Measurements from ENCODE around the gene SENP7.

Gene SENP7

DNA sequence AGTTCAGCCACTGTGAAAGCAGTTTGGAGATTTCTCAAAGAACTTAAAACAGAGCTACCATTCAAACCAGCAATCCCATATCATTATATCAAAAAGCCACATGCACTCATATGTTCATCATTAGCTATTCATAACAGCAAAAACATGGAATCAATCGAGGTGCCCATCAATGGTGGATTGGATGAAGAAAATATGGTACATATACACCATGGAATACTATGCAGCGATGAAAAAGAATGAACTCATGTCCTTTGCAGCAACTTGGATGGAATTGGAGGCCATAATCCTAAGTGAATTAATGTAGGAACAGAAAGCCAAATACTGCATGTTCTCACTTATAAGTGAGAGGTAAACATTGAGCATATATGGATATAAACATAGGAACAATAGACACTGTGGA lies 224.7 kb downstream of the SENP7 start:
- no peak overlapping the region for H3K4me3 ChIP-seq (ENCODE audit: low read depth, low read length)
- TF ChIP-seq, protein P1, sequence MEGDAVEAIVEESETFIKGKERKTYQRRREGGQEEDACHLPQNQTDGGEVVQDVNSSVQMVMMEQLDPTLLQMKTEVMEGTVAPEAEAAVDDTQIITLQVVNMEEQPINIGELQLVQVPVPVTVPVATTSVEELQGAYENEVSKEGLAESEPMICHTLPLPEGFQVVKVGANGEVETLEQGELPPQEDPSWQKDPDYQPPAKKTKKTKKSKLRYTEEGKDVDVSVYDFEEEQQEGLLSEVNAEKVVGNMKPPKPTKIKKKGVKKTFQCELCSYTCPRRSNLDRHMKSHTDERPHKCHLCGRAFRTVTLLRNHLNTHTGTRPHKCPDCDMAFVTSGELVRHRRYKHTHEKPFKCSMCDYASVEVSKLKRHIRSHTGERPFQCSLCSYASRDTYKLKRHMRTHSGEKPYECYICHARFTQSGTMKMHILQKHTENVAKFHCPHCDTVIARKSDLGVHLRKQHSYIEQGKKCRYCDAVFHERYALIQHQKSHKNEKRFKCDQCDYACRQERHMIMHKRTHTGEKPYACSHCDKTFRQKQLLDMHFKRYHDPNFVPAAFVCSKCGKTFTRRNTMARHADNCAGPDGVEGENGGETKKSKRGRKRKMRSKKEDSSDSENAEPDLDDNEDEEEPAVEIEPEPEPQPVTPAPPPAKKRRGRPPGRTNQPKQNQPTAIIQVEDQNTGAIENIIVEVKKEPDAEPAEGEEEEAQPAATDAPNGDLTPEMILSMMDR (IDR thresholded peaks at IDR 0.05; ENCODE audit: low read depth, low read length) = no peak
- no peak overlapping the region for H3K27ac ChIP-seq
- no peaks in the 10 kb centered on the region for H3K27me3 ChIP-seq (ENCODE audit: insufficient read depth, low read depth, severe bottlenecking)
- DNase-seq = no peak
- no peaks in the 10 kb centered on the region for H3K9me3 ChIP-seq (ENCODE audit: severe bottlenecking)
- H3K36me3 ChIP-seq = peaks cover 95% of the 10 kb centered on the region

DNA sequence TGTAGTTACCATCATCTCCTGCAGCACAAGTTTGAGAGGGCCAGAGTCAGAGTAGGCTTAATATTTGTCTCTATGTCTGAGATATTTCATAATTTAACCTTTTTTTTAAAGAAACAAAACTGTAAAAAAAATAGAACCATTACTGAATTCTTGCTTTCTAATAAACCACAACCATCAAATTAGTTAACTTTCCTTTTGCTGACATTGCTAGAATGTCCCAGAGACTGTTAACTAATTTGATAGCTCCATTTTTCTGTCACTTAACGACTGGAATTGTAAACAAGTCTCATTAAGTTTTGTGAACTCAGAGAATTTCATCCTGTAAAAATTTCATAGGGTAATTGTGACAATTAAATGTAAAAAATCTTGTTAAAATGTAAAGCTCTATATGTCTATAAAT lies 228.3 kb downstream of the SENP7 start:
- Histone ChIP-seq H3K27me3 (ENCODE audit: insufficient read depth, low read depth, severe bottlenecking) (no peaks in the 10 kb centered on the region), H3K36me3 (peaks cover 80% of the 10 kb centered on the region), H3K27ac (no peak overlapping the region), H3K9me3 (ENCODE audit: severe bottlenecking) (no peaks in the 10 kb centered on the region), H3K4me3 (ENCODE audit: low read depth, low read length) (no peak overlapping the region)
- TF ChIP-seq, protein P1 (IDR thresholded peaks at IDR 0.05; ENCODE audit: low read depth, low read length) = no peak
- no peak for DNase-seq

DNA sequence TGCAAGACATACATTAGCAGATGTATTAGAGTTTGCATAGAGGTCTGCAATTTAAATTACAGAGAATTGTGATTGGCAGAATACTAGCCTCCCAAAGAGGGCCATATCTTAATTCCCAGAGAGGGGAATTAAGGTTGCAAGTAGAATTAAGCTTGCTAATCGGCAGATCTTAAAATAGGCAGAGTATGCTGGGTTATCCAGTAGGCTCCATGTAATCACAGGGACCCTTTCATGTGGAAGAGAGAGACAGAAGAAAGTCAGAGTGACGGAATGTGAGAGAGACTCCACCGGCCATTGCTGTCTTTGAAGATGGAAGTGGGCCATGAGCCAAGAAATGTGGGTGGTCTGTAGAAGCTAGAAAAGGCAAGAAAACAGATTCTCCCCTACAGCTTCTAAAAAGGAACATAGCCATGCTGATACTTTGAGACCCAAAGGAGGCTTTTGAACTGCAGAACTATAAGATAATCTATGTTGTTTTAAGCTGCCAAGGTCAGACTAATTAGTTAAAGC lies 231.4 kb downstream of the SENP7 start:
- Histone ChIP-seq H3K4me3 (ENCODE audit: low read depth, low read length) (no peak overlapping the region), H3K36me3 (peaks cover 74% of the 10 kb centered on the region), H3K9me3 (ENCODE audit: severe bottlenecking) (no peaks in the 10 kb centered on the region), H3K27me3 (ENCODE audit: insufficient read depth, low read depth, severe bottlenecking) (no peaks in the 10 kb centered on the region), H3K27ac (no peak overlapping the region)
- TF ChIP-seq, protein P1 (IDR thresholded peaks at IDR 0.05; ENCODE audit: low read depth, low read length) = no peak
- DNase-seq = peak; percentile 9

DNA sequence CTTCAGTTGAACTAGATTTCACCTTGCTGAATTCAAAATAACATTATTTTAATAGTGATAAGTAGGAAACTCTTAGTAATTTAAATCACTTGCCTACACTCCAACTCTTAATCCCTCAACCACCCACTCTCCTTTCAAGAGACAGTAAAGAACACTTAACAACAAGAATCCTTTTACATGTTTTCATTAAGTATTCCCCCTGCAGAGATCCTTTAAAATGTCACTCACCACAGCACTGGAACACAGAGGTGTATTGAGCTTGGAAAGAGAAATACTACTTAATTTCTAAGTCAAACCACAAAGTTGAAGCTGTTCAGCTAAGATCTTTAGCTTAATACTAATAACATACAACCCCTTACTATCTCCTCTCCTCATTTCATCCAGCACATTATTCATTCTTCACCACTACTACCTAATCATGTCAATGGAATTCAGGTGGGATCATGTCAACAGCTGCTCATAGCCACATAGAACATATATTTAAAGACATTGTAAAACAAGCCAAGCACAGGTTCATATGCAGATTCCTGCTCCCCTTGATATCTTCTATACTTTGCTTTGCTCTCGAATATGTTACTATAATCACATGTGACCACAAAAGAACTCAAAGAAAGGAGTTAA lies 233.1 kb downstream of the SENP7 start:
- no peaks in the 10 kb centered on the region for H3K27me3 ChIP-seq (ENCODE audit: insufficient read depth, low read depth, severe bottlenecking)
- H3K4me3 ChIP-seq (ENCODE audit: low read depth, low read length) = no peak overlapping the region
- no peak for DNase-seq
- H3K36me3 ChIP-seq = peaks cover 73% of the 10 kb centered on the region
- H3K9me3 ChIP-seq (ENCODE audit: severe bottlenecking) = no peaks in the 10 kb centered on the region
- H3K27ac ChIP-seq = no peak overlapping the region
- TF ChIP-seq, protein P1 (IDR thresholded peaks at IDR 0.05; ENCODE audit: low read depth, low read length) = no peak

DNA sequence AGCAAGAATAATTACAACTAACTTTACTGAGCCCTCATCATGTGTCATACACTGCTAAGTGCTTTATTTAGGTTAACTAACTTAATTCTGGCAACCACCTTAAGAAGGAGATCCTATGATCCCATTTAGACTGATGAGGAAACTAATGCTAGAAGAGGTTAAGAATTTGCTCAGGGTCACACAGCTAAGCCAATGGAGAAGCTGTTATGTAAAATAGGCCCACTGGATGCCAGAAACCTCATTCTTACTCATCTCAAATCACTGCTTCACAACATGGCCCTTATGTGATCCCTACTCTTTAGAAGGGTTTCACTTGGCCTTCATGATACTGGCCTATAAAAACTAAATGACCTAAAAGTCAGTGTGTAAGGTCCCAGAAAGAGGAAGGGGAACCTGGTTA lies 233.8 kb downstream of the SENP7 start:
- no peak for DNase-seq

More for the DNA sequence above, 233.8 kb downstream of the SENP7 start:
- TF ChIP-seq, protein P1 (IDR thresholded peaks at IDR 0.05; ENCODE audit: low read depth, low read length) = no peak
- no peaks in the 10 kb centered on the region for H3K27me3 ChIP-seq (ENCODE audit: insufficient read depth, low read depth, severe bottlenecking)
- H3K9me3 ChIP-seq (ENCODE audit: severe bottlenecking) = no peaks in the 10 kb centered on the region
- H3K36me3 ChIP-seq = peaks cover 73% of the 10 kb centered on the region
- H3K4me3 ChIP-seq (ENCODE audit: low read depth, low read length) = no peak overlapping the region
- no peak overlapping the region for H3K27ac ChIP-seq

Measured in WERI-Rb-1 (cell line).